ENCODE data around the gene ITGAL. TPM values are rescaled to one million over a fixed set of nuclear protein-coding genes. Genes with fewer than 3 reads are reported as not detected.

ITGAL gene
- total and polyA plus RNA-seq, 2 of the 13 experiments (the other 11 are each of a cell fraction or from before 2014, with no cell fraction given) = 0.86 to 1.2 TPM

- H3K4me3 ChIP-seq (replicated peaks in 1 of 3; ENCODE audit: insufficient read depth in 1 of 3, low read depth in 2 of 3, low read length in 3 of 3) = no peak overlapping the region
- H2AFZ ChIP-seq (ENCODE audit: low read length) = no peak overlapping the region
- H3K4me1 ChIP-seq (ENCODE audit: insufficient read depth, low read length) = no peaks in the 10 kb centered on the region
- ChIA-PET CTCF (ENCODE audit: low intra/inter-chr PET ratio, low total read pairs) (no interaction called here), POLR2A (no interaction called here)
- ATAC-seq = no peak
- no peak for DNase-seq (ENCODE audit: low spot score)
- TF ChIP-seq ZBTB44 (CRISPR knock-in tag; IDR thresholded peaks at IDR 0.05) = no peak
- no peak for TF ChIP-seq SSRP1 (CRISPR knock-in tag; IDR thresholded peaks at IDR 0.05)
- no peak for TF ChIP-seq ZNF800 (CRISPR knock-in tag; IDR thresholded peaks at IDR 0.05)
- no peak for TF ChIP-seq NFKBIZ (CRISPR knock-in tag; IDR thresholded peaks at IDR 0.05)
- TF ChIP-seq MAFF (IDR thresholded peaks at IDR 0.05; ENCODE audit: low read depth, low read length) = peak; percentile 56
- TF ChIP-seq ZBTB3 (CRISPR knock-in tag; IDR thresholded peaks at IDR 0.05; ENCODE audit: borderline replicate concordance, low read depth) = no peak
- TF ChIP-seq MAFK (conservative IDR thresholded peaks at IDR 0.05 in 1 of 2, IDR thresholded peaks at IDR 0.05 in 1 of 2; ENCODE audit: low read length in 2 of 2) = peak; percentile 37 to 65; a peak in 2 of 4 replicates
- TF ChIP-seq ZNF20 (CRISPR knock-in tag; IDR thresholded peaks at IDR 0.05) = no peak
- TF ChIP-seq CERS6 (CRISPR knock-in tag; IDR thresholded peaks at IDR 0.05) = no peak
- no peak for TF ChIP-seq ZSCAN9 (CRISPR knock-in tag; IDR thresholded peaks at IDR 0.05; ENCODE audit: borderline replicate concordance)
- no peak for TF ChIP-seq ZNF512 (CRISPR knock-in tag; IDR thresholded peaks at IDR 0.05)
- no peak for FAIRE-seq
- no peaks in the 10 kb centered on the region for H3K36me3 ChIP-seq (replicated peaks in 1 of 2; ENCODE audit: control insufficient read depth in 1 of 2, insufficient read depth in 2 of 2, low read length in 2 of 2)
- H3K27me3 ChIP-seq (ENCODE audit: control insufficient read depth in 1 of 2, insufficient read depth in 2 of 2, low read length in 2 of 2) = no peaks in the 10 kb centered on the region; a peak in 1 of 5 replicates
- H4K20me1 ChIP-seq (ENCODE audit: insufficient read depth, low read length) = no peaks in the 10 kb centered on the region
- WGBS (ENCODE audit: low lambda C conversion rate) = 60% methylated on average over 6 of the region's 6 CpGs
- no peak overlapping the region for H3K9ac ChIP-seq (ENCODE audit: insufficient read depth, low read depth, low read length)
- H3K79me2 ChIP-seq (ENCODE audit: insufficient read depth, low read length) = no peaks in the 10 kb centered on the region
- no peaks in the 10 kb centered on the region for H3K9me3 ChIP-seq (ENCODE audit: low read length)
- no TSS peak for BruUV-seq (replicated peaks)
- no peak overlapping the region for H3K27ac ChIP-seq (ENCODE audit: extremely low read length, insufficient read depth, low read length)
- in situ Hi-C loops (cut with HindIII; ENCODE audit: extremely low pct_ligation_motif_present, low pct_unique_long_range_greater_than_20kb) (no loop called here), intact Hi-C loops (cut with micrococcal nuclease; ENCODE audit: unreplicated experiment) (no loop called here)
- no peak overlapping the region for H3K4me2 ChIP-seq (ENCODE audit: low read depth, low read length)
Observed at GRCh38 chr16:30503403-30504296, 31.1 kb downstream of the ITGAL start.
